Measurements from ENCODE around the gene NRG2. TPM values are rescaled to one million over a fixed set of nuclear protein-coding genes. Genes with fewer than 3 reads are reported as not detected.

The NRG2 gene
- total RNA-seq, 6 experiments from 2014 or later: 0.07 to 0.77 (median 0.14) TPM; not detected in 1

GRCh38 chr5:139949710-139950109 lies 93.4 kb downstream of the NRG2 start:
- ATAC-seq: no peak
- H3K36me3 ChIP-seq: no peaks in the 10 kb centered on the region
- H3K4me1 ChIP-seq: no peaks in the 10 kb centered on the region
- no peaks in the 10 kb centered on the region for H3K27me3 ChIP-seq
- no peak for DNase-seq
- TF ChIP-seq CTCF (IDR thresholded peaks at IDR 0.05) (no peak), POLR2A (IDR thresholded peaks at IDR 0.05) (no peak)
- WGBS (ENCODE audit: insufficient coverage, low coverage, low lambda C conversion rate, missing lambda C conversion rate): 47% methylated on average over 1 of the region's 1 CpG
- H3K4me3 ChIP-seq: no peak overlapping the region
- H3K9me3 ChIP-seq: peaks cover 0 to 3% (median 0%) of the 10 kb centered on the region in 4 donors
- H3K27ac ChIP-seq: no peak overlapping the region
- intact Hi-C loops (cut with DNase I): no loop called here

GRCh38 chr5:139947727-139948126 lies 95.4 kb downstream of the NRG2 start:
- Histone ChIP-seq H3K27me3 (no peaks in the 10 kb centered on the region), H3K4me1 (no peaks in the 10 kb centered on the region), H3K9me3 (peaks cover 0 to 3% (median 0%) of the 10 kb centered on the region in 4 donors), H3K4me3 (no peak overlapping the region), H3K36me3 (no peaks in the 10 kb centered on the region), H3K27ac (no peak overlapping the region)
- TF ChIP-seq POLR2A (IDR thresholded peaks at IDR 0.05): no peak
- TF ChIP-seq CTCF (IDR thresholded peaks at IDR 0.05): no peak
- ATAC-seq: no peak
- intact Hi-C loops (cut with DNase I): no loop called here
- DNase-seq: no peak

- no peak for TF ChIP-seq POLR2A (IDR thresholded peaks at IDR 0.05)
- TF ChIP-seq CTCF (IDR thresholded peaks at IDR 0.05): no peak
- H3K36me3 ChIP-seq: no peaks in the 10 kb centered on the region
- peaks cover 0 to 3% (median 0%) of the 10 kb centered on the region in 4 donors for H3K9me3 ChIP-seq
- no peaks in the 10 kb centered on the region for H3K4me1 ChIP-seq
- ATAC-seq (no peak), DNase-seq (no peak)
- H3K27ac ChIP-seq: no peak overlapping the region
- intact Hi-C loops (cut with DNase I): no loop called here
- H3K4me3 ChIP-seq: no peak overlapping the region
- H3K27me3 ChIP-seq: no peaks in the 10 kb centered on the region
- 14% methylated on average over 1 of the region's 1 CpG for WGBS (ENCODE audit: insufficient coverage, low coverage, low lambda C conversion rate, missing lambda C conversion rate)
Observed at GRCh38 chr5:139946440-139946839, 96.7 kb downstream of the NRG2 start.

GRCh38 chr5:139946006-139946405 lies 97.1 kb downstream of the NRG2 start:
- no peaks in the 10 kb centered on the region for H3K36me3 ChIP-seq
- DNase-seq (no peak), ATAC-seq (no peak)
- TF ChIP-seq POLR2A (IDR thresholded peaks at IDR 0.05): no peak
- no peak for TF ChIP-seq CTCF (IDR thresholded peaks at IDR 0.05)
- H3K4me1 ChIP-seq: no peaks in the 10 kb centered on the region
- 49% methylated on average over 3 of the region's 3 CpGs for WGBS (ENCODE audit: insufficient coverage, low coverage, low lambda C conversion rate, missing lambda C conversion rate)
- intact Hi-C loops (cut with DNase I): no loop called here
- H3K27me3 ChIP-seq: no peaks in the 10 kb centered on the region
- no peak overlapping the region for H3K27ac ChIP-seq
- H3K4me3 ChIP-seq: no peak overlapping the region
- peaks cover 0 to 3% (median 0%) of the 10 kb centered on the region in 4 donors for H3K9me3 ChIP-seq

GRCh38 chr5:139942243-139942642 lies 100.9 kb downstream of the NRG2 start:
- TF ChIP-seq CTCF (IDR thresholded peaks at IDR 0.05): no peak
- no peak for TF ChIP-seq POLR2A (IDR thresholded peaks at IDR 0.05)
- Histone ChIP-seq H3K27ac (no peak overlapping the region), H3K4me1 (no peaks in the 10 kb centered on the region), H3K36me3 (no peaks in the 10 kb centered on the region), H3K4me3 (no peak overlapping the region), H3K9me3 (peaks cover 0 to 3% (median 0%) of the 10 kb centered on the region in 4 donors), H3K27me3 (no peaks in the 10 kb centered on the region)
- DNase-seq (no peak), ATAC-seq (no peak)
- 64% methylated on average over 1 of the region's 1 CpG for WGBS (ENCODE audit: insufficient coverage, low coverage, low lambda C conversion rate, missing lambda C conversion rate)
- intact Hi-C loops (cut with DNase I): no loop called here
